Upper lobe of left lung (tissue), 4 donors: ENCODE measurements around the gene SYNRG.

Source experiments
- EP300 ChIP-seq, 4 donors: sonication (generic); formaldehyde crosslinking; IDR thresholded peaks; one replicate each; pipeline ENCODE4 v1.5.1; 2017; ENCODE audit warnings: antibody characterized with exemption in 4 of 4, control low read depth in 2 of 4
- POLR2A ChIP-seq, 4 donors: fragments of 450-650 bp; IDR thresholded peaks; one replicate each; pipeline ENCODE4 v1.5.1; 2016 to 2017; ENCODE audit warnings: antibody characterized with exemption in 4 of 4, mild to moderate bottlenecking in 2 of 4
- POLR2AphosphoS5 ChIP-seq, 2 donors: sonication (generic); formaldehyde crosslinking; IDR thresholded peaks; one replicate each; pipeline ENCODE4 v1.5.1; 2017; ENCODE audit warnings: antibody characterized with exemption in 2 of 2
- TF ChIP-seq, protein P1 (sequence below), 6 experiments: fragments of 450-650 bp in 4 of 6; fragments of 200-600 bp in 2 of 6; sonication (generic) in 2 of 6; IDR thresholded peaks; one replicate each; pipeline ENCODE4 v1.5.1; 2016 to 2019; ENCODE audit warnings: antibody characterized with exemption in 6 of 6

- peak in 3 of 4 donors; percentile 36 to 73 (median 68) for TF ChIP-seq POLR2A (IDR thresholded peaks at IDR 0.05)
- TF ChIP-seq EP300 (IDR thresholded peaks at IDR 0.05) = no peak
- TF ChIP-seq, protein P1, sequence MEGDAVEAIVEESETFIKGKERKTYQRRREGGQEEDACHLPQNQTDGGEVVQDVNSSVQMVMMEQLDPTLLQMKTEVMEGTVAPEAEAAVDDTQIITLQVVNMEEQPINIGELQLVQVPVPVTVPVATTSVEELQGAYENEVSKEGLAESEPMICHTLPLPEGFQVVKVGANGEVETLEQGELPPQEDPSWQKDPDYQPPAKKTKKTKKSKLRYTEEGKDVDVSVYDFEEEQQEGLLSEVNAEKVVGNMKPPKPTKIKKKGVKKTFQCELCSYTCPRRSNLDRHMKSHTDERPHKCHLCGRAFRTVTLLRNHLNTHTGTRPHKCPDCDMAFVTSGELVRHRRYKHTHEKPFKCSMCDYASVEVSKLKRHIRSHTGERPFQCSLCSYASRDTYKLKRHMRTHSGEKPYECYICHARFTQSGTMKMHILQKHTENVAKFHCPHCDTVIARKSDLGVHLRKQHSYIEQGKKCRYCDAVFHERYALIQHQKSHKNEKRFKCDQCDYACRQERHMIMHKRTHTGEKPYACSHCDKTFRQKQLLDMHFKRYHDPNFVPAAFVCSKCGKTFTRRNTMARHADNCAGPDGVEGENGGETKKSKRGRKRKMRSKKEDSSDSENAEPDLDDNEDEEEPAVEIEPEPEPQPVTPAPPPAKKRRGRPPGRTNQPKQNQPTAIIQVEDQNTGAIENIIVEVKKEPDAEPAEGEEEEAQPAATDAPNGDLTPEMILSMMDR (IDR thresholded peaks at IDR 0.05) = peak in 1 of 6 experiments; percentile 13
- TF ChIP-seq POLR2AphosphoS5 (IDR thresholded peaks at IDR 0.05) = peak in 1 of 2 donors; percentile 81
These were observed 34.0 kb upstream of the SYNRG start, which contains the start of gene DDX52 for GRCh38 chr17:37643118-37643766.
